ENCODE measurements around the gene IFT20. TPM values are rescaled to one million over a fixed set of nuclear protein-coding genes. Genes with fewer than 3 reads are reported as not detected.
A peak's percentile ranks its signal among the peaks of the same experiment; 100 is the strongest.

IFT20 gene
- total and polyA plus RNA-seq, 9 of the 15 experiments (the other 6 are each of a cell fraction or from before 2014, with no cell fraction given): 11.2 to 38.6 (median 20.1) TPM

- TF ChIP-seq TRIM25 (IDR thresholded peaks at IDR 0.05; ENCODE audit: borderline replicate concordance) (no peak), HMGN3 (IDR thresholded peaks at IDR 0.05; ENCODE audit: borderline replicate concordance, extremely low read depth, insufficient read length, low read depth, low read length) (no peak), THRB (CRISPR knock-in tag; conservative IDR thresholded peaks at IDR 0.05) (0 out of 2 replicates have a peak, but pooled peaks have one; percentile 5), WHSC1 (IDR thresholded peaks at IDR 0.05; ENCODE audit: low read length) (peak; percentile 20), CCNT2 (IDR thresholded peaks at IDR 0.05; ENCODE audit: borderline replicate concordance, extremely low read depth, insufficient read length, low read depth, low read length) (no peak), ZNF316 (IDR thresholded peaks at IDR 0.05) (no peak), CREB5 (CRISPR knock-in tag; IDR thresholded peaks at IDR 0.05) (no peak), IFI16 (CRISPR knock-in tag; IDR thresholded peaks at IDR 0.05) (no peak), SNRNP70 (optimal IDR thresholded peaks at IDR 0.05; ENCODE audit: low read depth, low read length) (no peak), COPS2 (conservative IDR thresholded peaks at IDR 0.05) (no peak), TOE1 (IDR thresholded peaks at IDR 0.05; ENCODE audit: borderline replicate concordance) (0 out of 2 replicates have a peak, but pooled peaks have one; percentile 3), TOE1 (CRISPR knock-in tag; IDR thresholded peaks at IDR 0.05; ENCODE audit: borderline replicate concordance, low read depth) (no peak), NFIX (CRISPR knock-in tag; IDR thresholded peaks at IDR 0.05; ENCODE audit: low read depth) (no peak), MYC (IDR thresholded peaks at IDR 0.05; ENCODE audit: low read depth, low read length) (peak; percentile 58; the same call in 1 of the 2 replicates), MYC (CRISPR knock-in tag; IDR thresholded peaks at IDR 0.05; ENCODE audit: borderline replicate concordance, low read depth) (no peak), USF2 (CRISPR knock-in tag; IDR thresholded peaks at IDR 0.05) (0 out of 2 replicates have a peak, but pooled peaks have one; percentile 17), ZNF280B (CRISPR knock-in tag; IDR thresholded peaks at IDR 0.05) (no peak)
These were observed 17.9 kb downstream of the IFT20 start (continued) for GRCh38 chr17:28317099-28317965.

Measured in K562 (cell line).